ENCODE measurements around the gene ZNF804A. TPM values are rescaled to one million over a fixed set of nuclear protein-coding genes. Genes with fewer than 3 reads are reported as not detected.

The ZNF804A gene
- total and polyA plus RNA-seq, 7 donors, result 0.14 to 1.1 (median 0.31) TPM; not detected in 2

GRCh38 chr2:184859187-184859586, 260.9 kb downstream of the ZNF804A start:
- H3K4me1 ChIP-seq, result no peaks in the 10 kb centered on the region
- no peaks in the 10 kb centered on the region for H3K36me3 ChIP-seq
- TF ChIP-seq POLR2AphosphoS5 (IDR thresholded peaks at IDR 0.05), result no peak
- TF ChIP-seq, protein P1, sequence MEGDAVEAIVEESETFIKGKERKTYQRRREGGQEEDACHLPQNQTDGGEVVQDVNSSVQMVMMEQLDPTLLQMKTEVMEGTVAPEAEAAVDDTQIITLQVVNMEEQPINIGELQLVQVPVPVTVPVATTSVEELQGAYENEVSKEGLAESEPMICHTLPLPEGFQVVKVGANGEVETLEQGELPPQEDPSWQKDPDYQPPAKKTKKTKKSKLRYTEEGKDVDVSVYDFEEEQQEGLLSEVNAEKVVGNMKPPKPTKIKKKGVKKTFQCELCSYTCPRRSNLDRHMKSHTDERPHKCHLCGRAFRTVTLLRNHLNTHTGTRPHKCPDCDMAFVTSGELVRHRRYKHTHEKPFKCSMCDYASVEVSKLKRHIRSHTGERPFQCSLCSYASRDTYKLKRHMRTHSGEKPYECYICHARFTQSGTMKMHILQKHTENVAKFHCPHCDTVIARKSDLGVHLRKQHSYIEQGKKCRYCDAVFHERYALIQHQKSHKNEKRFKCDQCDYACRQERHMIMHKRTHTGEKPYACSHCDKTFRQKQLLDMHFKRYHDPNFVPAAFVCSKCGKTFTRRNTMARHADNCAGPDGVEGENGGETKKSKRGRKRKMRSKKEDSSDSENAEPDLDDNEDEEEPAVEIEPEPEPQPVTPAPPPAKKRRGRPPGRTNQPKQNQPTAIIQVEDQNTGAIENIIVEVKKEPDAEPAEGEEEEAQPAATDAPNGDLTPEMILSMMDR (IDR thresholded peaks at IDR 0.05), result no peak
- no peak for TF ChIP-seq EP300 (IDR thresholded peaks at IDR 0.05)
- TF ChIP-seq POLR2A (IDR thresholded peaks at IDR 0.05), result no peak
- DNase-seq, result no peak
- no peaks in the 10 kb centered on the region for H3K27me3 ChIP-seq
- no peak overlapping the region for H3K27ac ChIP-seq
- intact Hi-C loops (cut with DNase I), result no loop called here
- H3K4me3 ChIP-seq, result no peak overlapping the region
- peaks cover 0 to 7% (median 2%) of the 10 kb centered on the region in 4 donors for H3K9me3 ChIP-seq

DNA sequence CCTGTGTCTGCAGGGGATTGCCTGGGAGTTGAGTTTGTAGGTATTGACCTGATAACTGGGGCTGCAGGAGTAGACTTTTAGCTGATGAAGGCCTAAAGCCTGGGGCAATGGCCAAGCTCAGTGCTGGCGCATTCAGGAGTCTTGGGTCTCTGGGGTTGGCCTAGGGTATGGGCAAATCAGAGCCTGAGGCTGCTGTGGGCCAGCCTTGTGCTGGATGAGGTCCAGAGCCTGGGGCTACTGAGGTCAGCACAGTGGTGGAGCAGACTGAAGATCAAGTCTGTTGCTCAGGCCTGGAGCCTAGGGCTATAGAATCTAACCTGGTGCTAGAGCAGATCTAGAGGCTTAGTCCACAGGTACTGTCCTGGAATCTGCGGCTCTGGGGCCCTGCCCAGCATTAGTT, 262.4 kb downstream of the ZNF804A start:
- Histone ChIP-seq H3K27me3 (no peaks in the 10 kb centered on the region), H3K27ac (no peak overlapping the region), H3K4me1 (no peaks in the 10 kb centered on the region), H3K4me3 (no peak overlapping the region), H3K9me3 (peaks cover 0 to 7% (median 2%) of the 10 kb centered on the region in 4 donors), H3K36me3 (no peaks in the 10 kb centered on the region)
- 92% methylated on average over 2 of the region's 2 CpGs for WGBS, 2 donors
- no peak for TF ChIP-seq POLR2A (IDR thresholded peaks at IDR 0.05)
- TF ChIP-seq POLR2AphosphoS5 (IDR thresholded peaks at IDR 0.05), result no peak
- TF ChIP-seq EP300 (IDR thresholded peaks at IDR 0.05), result no peak
- TF ChIP-seq, protein P1 (IDR thresholded peaks at IDR 0.05), result no peak
- DNase-seq, result peak; percentile 47
- intact Hi-C loops (cut with DNase I), result no loop called here

DNA sequence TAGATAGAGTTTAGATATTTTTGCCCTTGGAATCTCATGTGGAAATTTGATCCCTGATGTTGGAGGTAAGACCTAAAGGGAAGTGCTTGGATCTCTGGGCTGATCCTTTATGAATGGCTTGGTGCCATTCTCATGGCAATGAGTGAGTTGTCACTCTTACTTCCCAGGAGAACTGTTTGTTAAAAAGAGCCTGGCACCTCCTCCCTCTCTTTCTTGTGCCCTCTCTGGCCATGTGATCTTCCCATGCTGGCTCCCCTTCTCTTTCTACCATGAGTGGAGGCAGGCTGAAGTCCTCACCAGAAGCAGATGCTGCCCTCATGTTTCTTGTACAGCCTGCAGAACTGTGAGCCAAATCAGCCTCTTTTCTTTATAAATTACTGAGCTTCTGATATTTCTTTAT, 276.9 kb downstream of the ZNF804A start:
- TF ChIP-seq, protein P1 (IDR thresholded peaks at IDR 0.05), result no peak
- no peak for TF ChIP-seq POLR2A (IDR thresholded peaks at IDR 0.05)
- no peak for TF ChIP-seq POLR2AphosphoS5 (IDR thresholded peaks at IDR 0.05)
- TF ChIP-seq EP300 (IDR thresholded peaks at IDR 0.05), result no peak
- H3K4me3 ChIP-seq, result no peak overlapping the region
- H3K9me3 ChIP-seq, result no peaks in the 10 kb centered on the region
- no peak for DNase-seq
- no peaks in the 10 kb centered on the region for H3K36me3 ChIP-seq
- no peaks in the 10 kb centered on the region for H3K4me1 ChIP-seq
- H3K27me3 ChIP-seq, result no peaks in the 10 kb centered on the region
- no peak overlapping the region for H3K27ac ChIP-seq
- intact Hi-C loops (cut with DNase I), result no loop called here

GRCh38 chr2:184875911-184876310, 277.6 kb downstream of the ZNF804A start:
- DNase-seq, result no peak
- intact Hi-C loops (cut with DNase I), result no loop called here
- H3K27ac ChIP-seq, result no peak overlapping the region
- no peaks in the 10 kb centered on the region for H3K9me3 ChIP-seq
- no peaks in the 10 kb centered on the region for H3K36me3 ChIP-seq
- no peaks in the 10 kb centered on the region for H3K27me3 ChIP-seq
- H3K4me3 ChIP-seq, result no peak overlapping the region
- TF ChIP-seq POLR2A (IDR thresholded peaks at IDR 0.05) (no peak), POLR2AphosphoS5 (IDR thresholded peaks at IDR 0.05) (no peak), EP300 (IDR thresholded peaks at IDR 0.05) (no peak)
- TF ChIP-seq, protein P1 (IDR thresholded peaks at IDR 0.05), result no peak
- no peaks in the 10 kb centered on the region for H3K4me1 ChIP-seq

- H3K4me1 ChIP-seq, result no peaks in the 10 kb centered on the region
- no peaks in the 10 kb centered on the region for H3K36me3 ChIP-seq
- no peaks in the 10 kb centered on the region for H3K9me3 ChIP-seq
- no peak overlapping the region for H3K27ac ChIP-seq
- H3K27me3 ChIP-seq, result no peaks in the 10 kb centered on the region
- TF ChIP-seq POLR2AphosphoS5 (IDR thresholded peaks at IDR 0.05) (no peak), EP300 (IDR thresholded peaks at IDR 0.05) (no peak)
- H3K4me3 ChIP-seq, result no peak overlapping the region
- WGBS, 2 donors, result 93 to 94% methylated on average over 2 of the region's 2 CpGs
- no peak for DNase-seq
- intact Hi-C loops (cut with DNase I), result no loop called here
Measured at GRCh38 chr2:184877909-184878308, 279.6 kb downstream of the ZNF804A start.
